SK-N-SH (cell line): Measurements from ENCODE around the gene RFT1. TPM values are rescaled to one million over a fixed set of nuclear protein-coding genes. Genes with fewer than 3 reads are reported as not detected.

Experiments
- CTCF ChIA-PET: fragments of 300-600, 350-600 bp; formaldehyde crosslinking; extraction: SDS; loops from one replicate; lab custom pipeline; 2021; lab: Yijun Ruan, JAX
- POLR2A ChIA-PET: fragments of 350-600 bp; sonication (Branson Sonifier 250); formaldehyde crosslinking; extraction: SDS; loops from one replicate; lab custom pipeline; 2020; ENCODE audit warnings: antibody characterized with exemption, inconsistent platforms; lab: Yijun Ruan, JAX
- DNase-seq: peaks from one replicate; pipeline ENCODE4 v3.0.0; 2012
- H2AFZ ChIP-seq: fragments of 200-600 bp; sonication (generic); 2 replicates; pipeline ENCODE4 v1.8.1; 2016; ENCODE audit warnings: antibody characterized with exemption, mild to moderate bottlenecking, low read depth
- H3F3A ChIP-seq: fragments of 200-600 bp; sonication (generic); replicated peaks from 2 replicates; pipeline ENCODE3; 2016; ENCODE audit warnings: antibody characterized with exemption, mild to moderate bottlenecking; ENCODE audit not compliant: insufficient read depth
- H3K27ac ChIP-seq, 2 experiments: fragments of 200-500 bp in 1 of 2; fragments of 200-600 bp in 1 of 2; sonication (Bioruptor generic) in 1 of 2; sonication (generic), shearing (Covaris generic) in 1 of 2; 2 replicates each; pipeline versions ENCODE4 v1.5.1 to v1.6.1; 2014 to 2016; ENCODE audit warnings: low read depth in 2 of 2, inconsistent platforms in 1 of 2, low read length in 1 of 2, mild to moderate bottlenecking in 1 of 2, mixed read lengths in 1 of 2
- H3K27me3 ChIP-seq: fragments of 200-600 bp; sonication (generic), shearing (Covaris generic); 2 replicates; pipeline ENCODE4 v1.6.1; 2016; ENCODE audit warnings: mixed run types; ENCODE audit not compliant: insufficient read depth
- H3K36me3 ChIP-seq, 2 experiments: fragments of 200-500 bp in 1 of 2; fragments of 200-600 bp in 1 of 2; sonication (Bioruptor generic) in 1 of 2; sonication (generic) in 1 of 2; replicated peaks in 1 of 2; 2 replicates each; pipeline versions ENCODE3 to v1.5.1; 2014 to 2016; ENCODE audit warnings: low read length in 1 of 2, mild to moderate bottlenecking in 1 of 2; ENCODE audit not compliant: insufficient read depth in 2 of 2, control insufficient read depth in 1 of 2
- H3K4me1 ChIP-seq, 2 experiments: fragments of 200-500 bp in 1 of 2; fragments of 200-600 bp in 1 of 2; sonication (Bioruptor generic) in 1 of 2; sonication (generic), shearing (Covaris generic) in 1 of 2; 2 replicates each; pipeline versions ENCODE4 v1.5.1 to v1.6.1; 2014 to 2016; ENCODE audit warnings: low read depth in 1 of 2, low read length in 1 of 2, mixed run types in 1 of 2; ENCODE audit not compliant: insufficient read depth in 2 of 2, control insufficient read depth in 1 of 2
- H3K4me2 ChIP-seq: fragments of 200-600 bp; sonication (generic), shearing (Covaris generic); 2 replicates; pipeline ENCODE4 v1.6.1; 2017; ENCODE audit warnings: mixed run types
- H3K4me3 ChIP-seq, 2 experiments: fragments of 200-500 bp in 1 of 2; fragments of 200-600 bp in 1 of 2; sonication (Bioruptor generic) in 1 of 2; sonication (generic), shearing (Covaris generic) in 1 of 2; 2 replicates each; pipeline versions ENCODE4 v1.5.1 to v1.8.1; 2014 to 2016; ENCODE audit warnings: low read depth in 2 of 2, inconsistent platforms in 1 of 2, low read length in 1 of 2, mild to moderate bottlenecking in 1 of 2, mixed read lengths in 1 of 2, moderate library complexity in 1 of 2
- H3K79me2 ChIP-seq: fragments of 200-600 bp; sonication (generic); 2 replicates; pipeline ENCODE4 v1.8.1; 2017; ENCODE audit warnings: mild to moderate bottlenecking; ENCODE audit not compliant: insufficient read depth
- H3K9ac ChIP-seq: fragments of 200-600 bp; sonication (generic); 2 replicates; pipeline ENCODE4 v1.6.1; 2017; ENCODE audit warnings: mixed run types
- H3K9me2 ChIP-seq: fragments of 200-600 bp; sonication (generic); 2 replicates; pipeline ENCODE4 v1.6.1; 2017; ENCODE audit warnings: mixed run types
- H3K9me3 ChIP-seq: fragments of 200-600 bp; sonication (generic); 2 replicates; pipeline ENCODE4 v1.6.1; 2017; ENCODE audit warnings: mixed run types, mild to moderate bottlenecking, moderate library complexity
- H4K20me1 ChIP-seq: fragments of 200-600 bp; sonication (generic); 2 replicates; pipeline ENCODE4 v1.6.1; 2017; ENCODE audit warnings: mild to moderate bottlenecking, mixed run types; ENCODE audit not compliant: insufficient read depth
- CHD2 ChIP-seq: fragments of 150-350 bp; IDR thresholded peaks from 2 replicates; pipeline ENCODE4 v1.6.1; 2018; ENCODE audit warnings: low read length; ENCODE audit not compliant: partially characterized antibody
- ELF1 ChIP-seq: IDR thresholded peaks from 2 replicates; pipeline ENCODE4 v1.4.0; 2012
- EP300 ChIP-seq, 2 experiments: IDR thresholded peaks; 2 replicates each; pipeline versions ENCODE4 v1.4.0 to v1.6.1; 2012; ENCODE audit warnings: borderline replicate concordance in 1 of 2, low read depth in 1 of 2, low read length in 1 of 2
- FOXM1 ChIP-seq: IDR thresholded peaks from 2 replicates; pipeline ENCODE4 v1.4.0; 2012; ENCODE audit warnings: low read depth, mild to moderate bottlenecking
- GABPA ChIP-seq: IDR thresholded peaks from 2 replicates; pipeline ENCODE4 v1.4.0; 2012; ENCODE audit warnings: low read depth, mild to moderate bottlenecking
- GATA2 ChIP-seq: sonication (generic); formaldehyde crosslinking; IDR thresholded peaks from 2 replicates; pipeline ENCODE4 v1.5.0; 2020; ENCODE audit warnings: mild to moderate bottlenecking, missing genetic modification reagents
- MAX ChIP-seq: IDR thresholded peaks from 2 replicates; pipeline ENCODE4 v1.4.0; 2012; ENCODE audit warnings: low read depth
- MEF2A ChIP-seq: IDR thresholded peaks from 2 replicates; pipeline ENCODE4 v1.4.0; 2012; ENCODE audit warnings: low read depth, borderline replicate concordance
- NFIC ChIP-seq: IDR thresholded peaks from 2 replicates; pipeline ENCODE4 v1.4.0; 2012; ENCODE audit warnings: borderline replicate concordance
- NRF1 ChIP-seq: IDR thresholded peaks from 2 replicates; pipeline ENCODE4 v1.6.1; 2012; ENCODE audit warnings: low read depth, mild to moderate bottlenecking, low read length
- POLR2AphosphoS5 ChIP-seq: IDR thresholded peaks from 2 replicates; pipeline ENCODE4 v1.6.1; 2012; ENCODE audit warnings: low read depth, low read length
- RAD21 ChIP-seq: IDR thresholded peaks from 2 replicates; pipeline ENCODE4 v1.6.1; 2012; ENCODE audit warnings: mild to moderate bottlenecking, low read length
- SIN3A ChIP-seq: IDR thresholded peaks from 2 replicates; pipeline ENCODE4 v1.6.1; 2012; ENCODE audit warnings: low read depth, mild to moderate bottlenecking, low read length, moderate library complexity, borderline replicate concordance
- TEAD4 ChIP-seq: IDR thresholded peaks from 2 replicates; pipeline ENCODE4 v1.4.0; 2012; ENCODE audit warnings: mild to moderate bottlenecking, borderline replicate concordance; ENCODE audit not compliant: insufficient read depth
- USF1 ChIP-seq: IDR thresholded peaks from 2 replicates; pipeline ENCODE4 v1.4.0; 2012; ENCODE audit warnings: low read depth, borderline replicate concordance
- ZBTB33 ChIP-seq: IDR thresholded peaks from 2 replicates; pipeline ENCODE4 v1.4.0; 2012; ENCODE audit warnings: low read depth, borderline replicate concordance
- WGBS: methylation state at CpG from one replicate; pipeline ENCODE4 v1.1.6; 2017; ENCODE audit warnings: low lambda C conversion rate; 5-methylcytosine and 5-hydroxymethylcytosine counted together
- polyA plus RNA-seq, 3 experiments: library from polyadenylated mRNA; depleted of rRNA; stranded (reverse); fragments of >200 nt; gene quantifications; 2 replicates each; pipeline ENCODE4 v1.2.3, GENCODE V29; 2012

Gene RFT1
- polyA plus RNA-seq, 1 of the 3 experiments (the other 2 are of a cell fraction): 13.8 TPM

- ChIA-PET POLR2A (no interaction called here), CTCF (no interaction called here)
These were observed 37.3 kb downstream of the RFT1 start for GRCh38 chr3:53092942-53093341.

GRCh38 chr3:53092216-53092615 is 38.0 kb downstream of the RFT1 start:
- CTCF ChIA-PET: no interaction called here

More at GRCh38 chr3:53092942-53093341, 37.3 kb downstream of the RFT1 start:
- DNase-seq: no peak
- Histone ChIP-seq H4K20me1 (no peaks in the 10 kb centered on the region), H3K79me2 (no peaks in the 10 kb centered on the region), H3K9me2 (no peaks in the 10 kb centered on the region), H3K4me3 (no peak overlapping the region), H3K4me1 (no peaks in the 10 kb centered on the region; a peak in 1 of 4 replicates), H2AFZ (no peak overlapping the region), H3K36me3 (peaks cover 7 to 37% of the 10 kb centered on the region in 2 experiments), H3F3A (no peaks in the 10 kb centered on the region), H3K9me3 (no peaks in the 10 kb centered on the region), H3K4me2 (no peak overlapping the region), H3K9ac (no peak overlapping the region), H3K27ac (no peak overlapping the region), H3K27me3 (no peaks in the 10 kb centered on the region)
- TF ChIP-seq MEF2A: no peak
- no peak for TF ChIP-seq GATA2
- TF ChIP-seq NRF1: no peak
- 93% methylated on average over 2 of the region's 2 CpGs for WGBS

More at GRCh38 chr3:53092216-53092615, 38.0 kb downstream of the RFT1 start:
- WGBS: 98% methylated on average over 10 of the region's 11 CpGs
- H3K27me3 ChIP-seq: no peaks in the 10 kb centered on the region
- H3K4me3 ChIP-seq: no peak overlapping the region
- no peak for TF ChIP-seq USF1
- TF ChIP-seq ELF1: no peak
- TF ChIP-seq CHD2: no peak
- no peak for TF ChIP-seq TEAD4
- no peak for TF ChIP-seq POLR2AphosphoS5
- TF ChIP-seq NRF1: no peak
- TF ChIP-seq FOXM1: no peak
- TF ChIP-seq EP300 (IDR thresholded peaks at IDR 0.05; ENCODE audit: borderline replicate concordance in 1 of 2, low read depth in 1 of 2, low read length in 1 of 2): no peak
- no peak for TF ChIP-seq ZBTB33
- TF ChIP-seq MAX: no peak
- no peak for TF ChIP-seq RAD21
- no peak for TF ChIP-seq SIN3A
- no peak for TF ChIP-seq NFIC
- TF ChIP-seq GABPA: no peak
- no peaks in the 10 kb centered on the region for H3K9me2 ChIP-seq
- no peaks in the 10 kb centered on the region for H3K9me3 ChIP-seq
- DNase-seq: no peak
- H4K20me1 ChIP-seq: no peaks in the 10 kb centered on the region
- no peak overlapping the region for H3K27ac ChIP-seq
- H3K36me3 ChIP-seq: peaks cover 7 to 37% of the 10 kb centered on the region in 2 experiments
- H3K79me2 ChIP-seq: no peaks in the 10 kb centered on the region
- H2AFZ ChIP-seq: no peak overlapping the region
- no peak overlapping the region for H3K4me2 ChIP-seq
- H3F3A ChIP-seq: no peaks in the 10 kb centered on the region
- POLR2A ChIA-PET: no interaction called here
- no peak overlapping the region for H3K9ac ChIP-seq
- H3K4me1 ChIP-seq: no peaks in the 10 kb centered on the region; a peak in 1 of 4 replicates
